Measurements from ENCODE around the gene HSD11B2.

DNA sequence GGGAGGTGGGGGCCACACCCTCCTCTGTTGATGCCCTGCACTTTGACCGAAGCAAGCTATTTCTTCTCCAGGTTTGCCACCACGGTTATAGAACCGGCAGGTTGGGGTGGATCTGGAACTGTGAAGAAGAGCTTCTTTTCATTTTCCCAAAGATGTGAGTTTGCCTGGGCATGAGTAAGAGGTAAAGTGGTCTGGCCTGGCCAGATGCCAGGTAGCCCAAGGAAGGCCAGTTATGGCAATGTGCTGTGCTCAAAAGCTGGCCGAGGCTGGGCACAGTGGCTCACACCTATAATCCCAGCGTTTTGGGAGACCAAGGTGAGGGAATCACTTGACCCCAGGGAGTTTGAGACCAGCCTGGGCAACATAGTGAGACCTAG lies 31.3 kb downstream of the HSD11B2 start:
- TF ChIP-seq, protein P1, sequence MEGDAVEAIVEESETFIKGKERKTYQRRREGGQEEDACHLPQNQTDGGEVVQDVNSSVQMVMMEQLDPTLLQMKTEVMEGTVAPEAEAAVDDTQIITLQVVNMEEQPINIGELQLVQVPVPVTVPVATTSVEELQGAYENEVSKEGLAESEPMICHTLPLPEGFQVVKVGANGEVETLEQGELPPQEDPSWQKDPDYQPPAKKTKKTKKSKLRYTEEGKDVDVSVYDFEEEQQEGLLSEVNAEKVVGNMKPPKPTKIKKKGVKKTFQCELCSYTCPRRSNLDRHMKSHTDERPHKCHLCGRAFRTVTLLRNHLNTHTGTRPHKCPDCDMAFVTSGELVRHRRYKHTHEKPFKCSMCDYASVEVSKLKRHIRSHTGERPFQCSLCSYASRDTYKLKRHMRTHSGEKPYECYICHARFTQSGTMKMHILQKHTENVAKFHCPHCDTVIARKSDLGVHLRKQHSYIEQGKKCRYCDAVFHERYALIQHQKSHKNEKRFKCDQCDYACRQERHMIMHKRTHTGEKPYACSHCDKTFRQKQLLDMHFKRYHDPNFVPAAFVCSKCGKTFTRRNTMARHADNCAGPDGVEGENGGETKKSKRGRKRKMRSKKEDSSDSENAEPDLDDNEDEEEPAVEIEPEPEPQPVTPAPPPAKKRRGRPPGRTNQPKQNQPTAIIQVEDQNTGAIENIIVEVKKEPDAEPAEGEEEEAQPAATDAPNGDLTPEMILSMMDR (conservative IDR thresholded peaks at IDR 0.05; ENCODE audit: low read depth, low read length), result no peak
- TF ChIP-seq EZH2 (IDR thresholded peaks at IDR 0.05; ENCODE audit: low read length, unreplicated experiment) (no peak), EZH2phosphoT487 (IDR thresholded peaks at IDR 0.05; ENCODE audit: borderline replicate concordance, low read length) (no peak)
